ENCODE data around the gene MTHFD1L.
"Not testable (repeated sequence)": the region's sequence is repeated elsewhere in the genome, so short reads cannot be mapped to it uniquely, and the experiment has no call there.

Gene MTHFD1L

DNA sequence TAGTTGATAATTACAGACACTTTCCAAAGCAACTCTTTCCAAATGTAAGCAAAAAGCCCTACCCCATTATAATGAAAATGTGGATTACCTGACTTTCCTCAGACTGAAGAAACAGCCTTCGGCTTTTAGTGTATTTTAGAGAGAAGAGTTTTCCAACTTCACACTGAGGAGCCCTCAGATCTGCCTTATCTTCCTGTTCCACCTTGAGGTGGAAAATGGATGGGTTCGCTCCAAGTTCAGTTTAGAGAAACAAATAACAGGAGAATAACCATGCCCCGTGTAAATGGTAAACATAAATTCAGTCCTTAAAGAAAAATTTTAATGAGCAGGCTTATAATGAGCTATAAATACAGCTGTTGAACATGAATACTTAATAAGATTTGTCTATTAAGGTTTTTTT, 21.1 kb upstream of the MTHFD1L start:
- TF ChIP-seq EZH2phosphoT487 (IDR thresholded peaks at IDR 0.05; ENCODE audit: borderline replicate concordance): no peak
- TF ChIP-seq, protein P1, sequence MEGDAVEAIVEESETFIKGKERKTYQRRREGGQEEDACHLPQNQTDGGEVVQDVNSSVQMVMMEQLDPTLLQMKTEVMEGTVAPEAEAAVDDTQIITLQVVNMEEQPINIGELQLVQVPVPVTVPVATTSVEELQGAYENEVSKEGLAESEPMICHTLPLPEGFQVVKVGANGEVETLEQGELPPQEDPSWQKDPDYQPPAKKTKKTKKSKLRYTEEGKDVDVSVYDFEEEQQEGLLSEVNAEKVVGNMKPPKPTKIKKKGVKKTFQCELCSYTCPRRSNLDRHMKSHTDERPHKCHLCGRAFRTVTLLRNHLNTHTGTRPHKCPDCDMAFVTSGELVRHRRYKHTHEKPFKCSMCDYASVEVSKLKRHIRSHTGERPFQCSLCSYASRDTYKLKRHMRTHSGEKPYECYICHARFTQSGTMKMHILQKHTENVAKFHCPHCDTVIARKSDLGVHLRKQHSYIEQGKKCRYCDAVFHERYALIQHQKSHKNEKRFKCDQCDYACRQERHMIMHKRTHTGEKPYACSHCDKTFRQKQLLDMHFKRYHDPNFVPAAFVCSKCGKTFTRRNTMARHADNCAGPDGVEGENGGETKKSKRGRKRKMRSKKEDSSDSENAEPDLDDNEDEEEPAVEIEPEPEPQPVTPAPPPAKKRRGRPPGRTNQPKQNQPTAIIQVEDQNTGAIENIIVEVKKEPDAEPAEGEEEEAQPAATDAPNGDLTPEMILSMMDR (conservative IDR thresholded peaks at IDR 0.05; ENCODE audit: low read length): no peak

GRCh38 chr6:150846641-150847040, 18.9 kb upstream of the MTHFD1L start:
- Histone ChIP-seq H3F3A (ENCODE audit: low read depth) (peaks cover 7% of the 10 kb centered on the region; the same call in 1 of the 2 replicates), H3K9ac (ENCODE audit: low read depth, low read length, poor library complexity, severe bottlenecking) (no peak overlapping the region), H3K9me3 (ENCODE audit: insufficient read depth, low read depth, low read length) (no peaks in the 10 kb centered on the region), H3K27me3 (ENCODE audit: insufficient read depth, low read length, poor library complexity, severe bottlenecking) (no peaks in the 10 kb centered on the region), H3K9me2 (replicated peaks; ENCODE audit: low read depth, low read length) (no peaks in the 10 kb centered on the region), H3K4me1 (ENCODE audit: insufficient read depth, low read length, poor library complexity, severe bottlenecking) (peaks cover 38% of the 10 kb centered on the region), H4K20me1 (ENCODE audit: insufficient read depth, low read length, poor library complexity, severe bottlenecking) (no peaks in the 10 kb centered on the region), H3K79me2 (ENCODE audit: insufficient read depth, low read length) (peaks cover 18% of the 10 kb centered on the region; the same call in 1 of the 2 replicates), H2AFZ (ENCODE audit: low read length) (no peak overlapping the region), H3K4me2 (ENCODE audit: low read depth, low read length, poor library complexity, severe bottlenecking) (no peak overlapping the region), H3K36me3 (ENCODE audit: insufficient read depth, low read length) (peaks cover 14% of the 10 kb centered on the region; the same call in 1 of the 2 replicates), H3K4me3 (ENCODE audit: low read length, poor library complexity, severe bottlenecking) (no peak overlapping the region)
- TF ChIP-seq EZH2phosphoT487 (IDR thresholded peaks at IDR 0.05; ENCODE audit: borderline replicate concordance): no peak
- TF ChIP-seq, protein P1 (conservative IDR thresholded peaks at IDR 0.05; ENCODE audit: low read length): no peak

More for the DNA sequence above, 21.1 kb upstream of the MTHFD1L start:
- no peak overlapping the region for H3K4me2 ChIP-seq (ENCODE audit: low read depth, low read length, poor library complexity, severe bottlenecking)
- no peak overlapping the region for H2AFZ ChIP-seq (ENCODE audit: low read length)
- H3F3A ChIP-seq (ENCODE audit: low read depth): peaks cover 7% of the 10 kb centered on the region; the same call in 1 of the 2 replicates
- H3K27me3 ChIP-seq (ENCODE audit: insufficient read depth, low read length, poor library complexity, severe bottlenecking): no peaks in the 10 kb centered on the region
- H3K4me1 ChIP-seq (ENCODE audit: insufficient read depth, low read length, poor library complexity, severe bottlenecking): peaks cover 20% of the 10 kb centered on the region
- H4K20me1 ChIP-seq (ENCODE audit: insufficient read depth, low read length, poor library complexity, severe bottlenecking): no peaks in the 10 kb centered on the region
- no peaks in the 10 kb centered on the region for H3K9me2 ChIP-seq (replicated peaks; ENCODE audit: low read depth, low read length)
- H3K9me3 ChIP-seq (ENCODE audit: insufficient read depth, low read depth, low read length): no peaks in the 10 kb centered on the region
- no peaks in the 10 kb centered on the region for H3K79me2 ChIP-seq (ENCODE audit: insufficient read depth, low read length)
- no peak overlapping the region for H3K9ac ChIP-seq (ENCODE audit: low read depth, low read length, poor library complexity, severe bottlenecking)
- no peak overlapping the region for H3K4me3 ChIP-seq (ENCODE audit: low read length, poor library complexity, severe bottlenecking)
- H3K36me3 ChIP-seq (ENCODE audit: insufficient read depth, low read length): peaks cover 37% of the 10 kb centered on the region

GRCh38 chr6:150848400-150848799, 17.1 kb upstream of the MTHFD1L start:
- H3K79me2 ChIP-seq (ENCODE audit: insufficient read depth, low read length): peaks cover 24% of the 10 kb centered on the region; the same call in 1 of the 2 replicates
- peaks cover 1% of the 10 kb centered on the region; the same call in 1 of the 2 replicates for H3K36me3 ChIP-seq (ENCODE audit: insufficient read depth, low read length)
- no peaks in the 10 kb centered on the region for H4K20me1 ChIP-seq (ENCODE audit: insufficient read depth, low read length, poor library complexity, severe bottlenecking)
- H3K4me2 ChIP-seq (ENCODE audit: low read depth, low read length, poor library complexity, severe bottlenecking): peak overlapping the region; percentile 52
- peaks cover 44% of the 10 kb centered on the region for H3K4me1 ChIP-seq (ENCODE audit: insufficient read depth, low read length, poor library complexity, severe bottlenecking)
- peak overlapping the region; percentile 77 for H3K4me3 ChIP-seq (ENCODE audit: low read length, poor library complexity, severe bottlenecking)
- H3K27me3 ChIP-seq (ENCODE audit: insufficient read depth, low read length, poor library complexity, severe bottlenecking): no peaks in the 10 kb centered on the region
- H2AFZ ChIP-seq (ENCODE audit: low read length): no peak overlapping the region
- H3K9ac ChIP-seq (ENCODE audit: low read depth, low read length, poor library complexity, severe bottlenecking): no peak overlapping the region
- H3F3A ChIP-seq (ENCODE audit: low read depth): peaks cover 7% of the 10 kb centered on the region; the same call in 1 of the 2 replicates
- TF ChIP-seq, protein P1 (conservative IDR thresholded peaks at IDR 0.05; ENCODE audit: low read length): no peak
- no peak for TF ChIP-seq EZH2phosphoT487 (IDR thresholded peaks at IDR 0.05; ENCODE audit: borderline replicate concordance)
- no peaks in the 10 kb centered on the region for H3K9me2 ChIP-seq (replicated peaks; ENCODE audit: low read depth, low read length)
- no peaks in the 10 kb centered on the region for H3K9me3 ChIP-seq (ENCODE audit: insufficient read depth, low read depth, low read length)

GRCh38 chr6:150854392-150854791, 11.1 kb upstream of the MTHFD1L start:
- H4K20me1 ChIP-seq (ENCODE audit: insufficient read depth, low read length, poor library complexity, severe bottlenecking); H3K9me3 ChIP-seq (ENCODE audit: insufficient read depth, low read depth, low read length); H3F3A ChIP-seq (ENCODE audit: low read depth); H3K9me2 ChIP-seq (replicated peaks; ENCODE audit: low read depth, low read length); H2AFZ ChIP-seq (ENCODE audit: low read length); H3K4me3 ChIP-seq (ENCODE audit: low read length, poor library complexity, severe bottlenecking); H3K9ac ChIP-seq (ENCODE audit: low read depth, low read length, poor library complexity, severe bottlenecking); H3K4me2 ChIP-seq (ENCODE audit: low read depth, low read length, poor library complexity, severe bottlenecking); H3K27me3 ChIP-seq (ENCODE audit: insufficient read depth, low read length, poor library complexity, severe bottlenecking): not testable (repeated sequence)
- Histone ChIP-seq H3K79me2 (ENCODE audit: insufficient read depth, low read length) (peaks cover 24% of the 10 kb centered on the region; the same call in 1 of the 2 replicates), H3K36me3 (ENCODE audit: insufficient read depth, low read length) (peaks cover 14% of the 10 kb centered on the region; the same call in 1 of the 2 replicates), H3K4me1 (ENCODE audit: insufficient read depth, low read length, poor library complexity, severe bottlenecking) (peaks cover 41% of the 10 kb centered on the region)

DNA sequence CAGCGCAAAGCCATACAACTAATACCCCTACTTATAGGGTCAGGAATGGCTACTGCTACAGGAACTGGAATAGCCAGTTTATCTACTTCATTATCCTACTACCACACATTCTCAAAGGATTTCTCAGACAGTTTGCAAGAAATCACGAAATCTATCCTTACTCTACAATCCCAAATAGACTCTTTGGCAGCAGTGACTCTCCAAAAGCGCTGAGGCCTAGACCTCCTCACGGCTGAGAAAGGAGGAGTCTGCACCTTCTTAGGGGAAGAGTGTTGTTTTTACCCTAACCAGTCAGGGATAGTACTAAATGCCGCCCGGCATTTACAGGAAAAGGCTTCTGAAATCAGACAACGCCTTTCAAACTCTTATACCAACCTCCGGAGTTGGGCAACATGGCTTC, 10.3 kb upstream of the MTHFD1L start:
- not testable (repeated sequence) for H3K4me3 ChIP-seq (ENCODE audit: low read length, poor library complexity, severe bottlenecking); H3K9me2 ChIP-seq (replicated peaks; ENCODE audit: low read depth, low read length); H3K27me3 ChIP-seq (ENCODE audit: insufficient read depth, low read length, poor library complexity, severe bottlenecking); H3K4me2 ChIP-seq (ENCODE audit: low read depth, low read length, poor library complexity, severe bottlenecking); H3F3A ChIP-seq (ENCODE audit: low read depth); H3K9me3 ChIP-seq (ENCODE audit: insufficient read depth, low read depth, low read length); H3K9ac ChIP-seq (ENCODE audit: low read depth, low read length, poor library complexity, severe bottlenecking); H4K20me1 ChIP-seq (ENCODE audit: insufficient read depth, low read length, poor library complexity, severe bottlenecking); H2AFZ ChIP-seq (ENCODE audit: low read length)
- H3K36me3 ChIP-seq (ENCODE audit: insufficient read depth, low read length): peaks cover 14% of the 10 kb centered on the region; the same call in 1 of the 2 replicates
- peaks cover 37% of the 10 kb centered on the region for H3K4me1 ChIP-seq (ENCODE audit: insufficient read depth, low read length, poor library complexity, severe bottlenecking)
- peaks cover 19% of the 10 kb centered on the region; the same call in 1 of the 2 replicates for H3K79me2 ChIP-seq (ENCODE audit: insufficient read depth, low read length)
